GM18517 (cell line): ENCODE data around the gene DSEL.

Experiments used
- ATAC-seq: cut with Tn5 transposase; IDR thresholded peaks from one replicate; pipeline ENCODE4 v1.9.1; 2021; ENCODE audit warnings: mild to moderate bottlenecking, moderate library complexity; ENCODE audit not compliant: unreplicated experiment

The DSEL gene

GRCh38 chr18:67516539-67517443 lies at the start of gene DSEL:
TSS of gene DSEL (minus strand) at chr18:67516720. CDS start at chr18:67514608, 2,112 bp downstream.
- peak; percentile 66 for ATAC-seq

GRCh38 chr18:67553437-67553836 lies 36.9 kb upstream of the DSEL start:
- no peak for ATAC-seq

- ATAC-seq = no peak
Observed at GRCh38 chr18:67550872-67551520, 34.5 kb upstream of the DSEL start.

GRCh38 chr18:67549946-67550345 lies 33.4 kb upstream of the DSEL start:
- ATAC-seq = no peak

- no peak for ATAC-seq
Observed at GRCh38 chr18:67545681-67546080, 29.2 kb upstream of the DSEL start.

- ATAC-seq = no peak
Observed at GRCh38 chr18:67540559-67540958, 24.0 kb upstream of the DSEL start.

- no peak for ATAC-seq
Observed at GRCh38 chr18:67531929-67532328, 15.4 kb upstream of the DSEL start.

- ATAC-seq = no peak
Observed at GRCh38 chr18:67525328-67526099, 9.0 kb upstream of the DSEL start.

- ATAC-seq = no peak
Observed at GRCh38 chr18:67520351-67520921, 3.9 kb upstream of the DSEL start.

GRCh38 chr18:67519592-67519991 lies 3.1 kb upstream of the DSEL start:
- no peak for ATAC-seq

GRCh38 chr18:67518566-67518965 lies 2.0 kb upstream of the DSEL start:
- no peak for ATAC-seq

- no peak for ATAC-seq
Observed at GRCh38 chr18:67517444-67517765, 885 bp upstream of the DSEL start.

GRCh38 chr18:67515942-67516538 lies 480 bp downstream of the DSEL start:
- ATAC-seq = peak; percentile 38

- no peak for ATAC-seq
Observed at GRCh38 chr18:67514901-67515540, 1.5 kb downstream of the DSEL start.

- no peak for ATAC-seq
Observed at GRCh38 chr18:67514465-67514864, 2.1 kb downstream of the DSEL start.

GRCh38 chr18:67513280-67513679 lies 3.2 kb downstream of the DSEL start:
- no peak for ATAC-seq

- ATAC-seq = no peak
Observed at GRCh38 chr18:67511840-67512239, 4.7 kb downstream of the DSEL start.

GRCh38 chr18:67510831-67511230 lies 5.7 kb downstream of the DSEL start:
- ATAC-seq = no peak

GRCh38 chr18:67509741-67510391 lies 6.7 kb downstream of the DSEL start:
- ATAC-seq = no peak

- ATAC-seq = no peak
Observed at GRCh38 chr18:67508146-67508545, 8.4 kb downstream of the DSEL start.
